Lung (tissue), 12 donors: Measurements from ENCODE around the gene BCL2L1. TPM values are rescaled to one million over a fixed set of nuclear protein-coding genes. Genes with fewer than 3 reads are reported as not detected.

Source experiments
- ATAC-seq: fragments of 200-7000 bp; cut with Tn5 transposase; one replicate; pipeline ENCODE4 v1.9.1; 2020; ENCODE audit warnings: moderate number of reproducible peaks; ENCODE audit not compliant: insufficient read depth, low FRiP score
- DNase-seq, 3 donors: peaks; one replicate each; pipeline ENCODE4 v3.0.0-alpha.2; 2013 to 2017
- H3K27ac ChIP-seq, 2 donors: one replicate each; pipeline ENCODE4 v1.5.1; 2013; ENCODE audit warnings: mild to moderate bottlenecking in 2 of 2, moderate library complexity in 2 of 2, control low read depth in 1 of 2, inconsistent platforms in 1 of 2, low read depth in 1 of 2, low read length in 1 of 2
- H3K27me3 ChIP-seq, 3 donors: one replicate each; pipeline ENCODE4 v1.5.1; 2013; ENCODE audit warnings: low read length in 2 of 3; ENCODE audit not compliant: control insufficient read depth in 3 of 3, insufficient read depth in 3 of 3
- H3K36me3 ChIP-seq, 4 donors: one replicate each; pipeline ENCODE4 v1.5.1; 2013; ENCODE audit warnings: low read length in 4 of 4, mild to moderate bottlenecking in 1 of 4, moderate library complexity in 1 of 4; ENCODE audit not compliant: control insufficient read depth in 4 of 4, insufficient read depth in 4 of 4
- H3K4me1 ChIP-seq, 5 donors: one replicate each; pipeline ENCODE4 v1.5.1; 2013; ENCODE audit warnings: low read length in 5 of 5, mild to moderate bottlenecking in 2 of 5, moderate library complexity in 1 of 5; ENCODE audit not compliant: control insufficient read depth in 5 of 5, insufficient read depth in 5 of 5
- H3K4me3 ChIP-seq: one replicate; pipeline ENCODE4 v1.5.1; 2013; ENCODE audit warnings: mild to moderate bottlenecking, control low read depth, moderate library complexity
- H3K9ac ChIP-seq, 2 donors: one replicate each; pipeline ENCODE4 v1.5.1; 2013; ENCODE audit warnings: low read length in 2 of 2, control low read depth in 1 of 2; ENCODE audit not compliant: insufficient read depth in 1 of 2
- H3K9me3 ChIP-seq, 4 donors: one replicate each; pipeline ENCODE4 v1.5.1; 2013; ENCODE audit warnings: low read length in 3 of 4, mild to moderate bottlenecking in 1 of 4, moderate library complexity in 1 of 4; ENCODE audit not compliant: control insufficient read depth in 4 of 4, insufficient read depth in 3 of 4
- CTCF ChIP-seq: IDR thresholded peaks from 2 replicates; pipeline ENCODE4 v1.5.1; 2012; ENCODE audit warnings: mild to moderate bottlenecking; ENCODE audit errors: control extremely low read depth, extremely low read depth
- WGBS, 2 donors: extraction: QIAGEN DNeasy Blood & Tissue Kit; methylation state at CpG; one replicate each; pipeline ENCODE4 v1.1.7; 2013; 5-methylcytosine and 5-hydroxymethylcytosine counted together
- polyA plus RNA-seq, 2 donors: library from polyadenylated mRNA; stranded (reverse); fragments of 200-250 nt; gene quantifications; one replicate each; pipeline ENCODE4 v1.2.1, GENCODE V29; 2013
- total RNA-seq, 2 donors: library from RNA; depleted of rRNA in 1 of 2; stranded (reverse); fragments of >200 nt in 1 of 2; gene quantifications; one replicate each; pipeline ENCODE4 v1.2.1, GENCODE V29; 2014 to 2021
- donor health status: control.
- donor health status: control.
- donor health status: Bipolar disorder and iron deficiency.
- donor health status: healthy.
- donor health status: DM: yes; HTN: yes; CAD: no.

Gene BCL2L1
- total and polyA plus RNA-seq, 4 donors: 107 to 150 (median 117) TPM

- H3K9ac ChIP-seq: peak overlapping the region in 1 of 2 donors; percentile 66
- ATAC-seq: peak; percentile 10
- TF ChIP-seq CTCF: no peak
- H3K4me1 ChIP-seq: peaks cover 25 to 60% (median 30%) of the 10 kb centered on the region in 5 donors
- H3K27me3 ChIP-seq: no peaks in the 10 kb centered on the region
- peak overlapping the region; percentile 96 to 99 for H3K27ac ChIP-seq
- H3K9me3 ChIP-seq: no peaks in the 10 kb centered on the region
- no peak overlapping the region for H3K4me3 ChIP-seq
- DNase-seq: peak; percentile 38 to 73 (median 62)
- WGBS, 2 donors: 38 to 65% methylated on average over 5 of the region's 5 CpGs
- peaks cover 3 to 30% (median 12%) of the 10 kb centered on the region in 4 donors for H3K36me3 ChIP-seq
Measured at GRCh38 chr20:31712112-31712553, 10.5 kb downstream of the BCL2L1 start.

GRCh38 chr20:31711179-31712111 is 11.2 kb downstream of the BCL2L1 start:
- H3K9me3 ChIP-seq: no peaks in the 10 kb centered on the region
- no peaks in the 10 kb centered on the region for H3K27me3 ChIP-seq
- peaks cover 25 to 55% (median 30%) of the 10 kb centered on the region in 5 donors for H3K4me1 ChIP-seq
- H3K9ac ChIP-seq: peak overlapping the region; percentile 20 to 66
- no peak overlapping the region for H3K4me3 ChIP-seq
- ATAC-seq: no peak
- TF ChIP-seq CTCF: no peak
- H3K36me3 ChIP-seq: peaks cover 8 to 33% (median 16%) of the 10 kb centered on the region in 4 donors
- H3K27ac ChIP-seq: peak overlapping the region; percentile 95 to 99
- peak in 1 of 3 donors; percentile 0 for DNase-seq

- Histone ChIP-seq H3K36me3 (peaks cover 13 to 38% (median 21%) of the 10 kb centered on the region in 4 donors), H3K9ac (no peak overlapping the region), H3K27me3 (no peaks in the 10 kb centered on the region), H3K4me3 (no peak overlapping the region), H3K9me3 (no peaks in the 10 kb centered on the region), H3K4me1 (peaks cover 29 to 56% (median 30%) of the 10 kb centered on the region in 5 donors), H3K27ac (peak overlapping the region; percentile 95 to 99)
- 64 to 81% methylated on average over 5 of the region's 5 CpGs for WGBS, 2 donors
- DNase-seq (peak in 1 of 3 donors; percentile 16), ATAC-seq (no peak)
- TF ChIP-seq CTCF: no peak
Measured at GRCh38 chr20:31710423-31711108, 12.1 kb downstream of the BCL2L1 start.
